HL-60 (cell line): Measurements from ENCODE around the gene POLD3.

Experiments used
- POLR2AphosphoS5 ChIP-seq: IDR thresholded peaks from 2 replicates; pipeline ENCODE4 v1.6.1; 2012; ENCODE audit warnings: low read depth
- SPI1 ChIP-seq: IDR thresholded peaks from 2 replicates; pipeline ENCODE4 v1.6.1; 2012; ENCODE audit warnings: low read depth, mild to moderate bottlenecking, borderline replicate concordance
- TF ChIP-seq, protein P1 (sequence below): IDR thresholded peaks from one replicate; pipeline ENCODE4 v1.5.1; 2011; ENCODE audit warnings: low read length, control low read depth, inconsistent platforms; ENCODE audit not compliant: insufficient read depth
- TF ChIP-seq, protein P2 (sequence below): IDR thresholded peaks from 2 replicates; pipeline ENCODE4 v1.6.1; 2012; ENCODE audit warnings: low read depth; ENCODE audit not compliant: insufficient replicate concordance

- TF ChIP-seq, protein P1, sequence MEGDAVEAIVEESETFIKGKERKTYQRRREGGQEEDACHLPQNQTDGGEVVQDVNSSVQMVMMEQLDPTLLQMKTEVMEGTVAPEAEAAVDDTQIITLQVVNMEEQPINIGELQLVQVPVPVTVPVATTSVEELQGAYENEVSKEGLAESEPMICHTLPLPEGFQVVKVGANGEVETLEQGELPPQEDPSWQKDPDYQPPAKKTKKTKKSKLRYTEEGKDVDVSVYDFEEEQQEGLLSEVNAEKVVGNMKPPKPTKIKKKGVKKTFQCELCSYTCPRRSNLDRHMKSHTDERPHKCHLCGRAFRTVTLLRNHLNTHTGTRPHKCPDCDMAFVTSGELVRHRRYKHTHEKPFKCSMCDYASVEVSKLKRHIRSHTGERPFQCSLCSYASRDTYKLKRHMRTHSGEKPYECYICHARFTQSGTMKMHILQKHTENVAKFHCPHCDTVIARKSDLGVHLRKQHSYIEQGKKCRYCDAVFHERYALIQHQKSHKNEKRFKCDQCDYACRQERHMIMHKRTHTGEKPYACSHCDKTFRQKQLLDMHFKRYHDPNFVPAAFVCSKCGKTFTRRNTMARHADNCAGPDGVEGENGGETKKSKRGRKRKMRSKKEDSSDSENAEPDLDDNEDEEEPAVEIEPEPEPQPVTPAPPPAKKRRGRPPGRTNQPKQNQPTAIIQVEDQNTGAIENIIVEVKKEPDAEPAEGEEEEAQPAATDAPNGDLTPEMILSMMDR: no peak
- TF ChIP-seq SPI1: no peak
- no peak for TF ChIP-seq POLR2AphosphoS5
- TF ChIP-seq, protein P2, sequence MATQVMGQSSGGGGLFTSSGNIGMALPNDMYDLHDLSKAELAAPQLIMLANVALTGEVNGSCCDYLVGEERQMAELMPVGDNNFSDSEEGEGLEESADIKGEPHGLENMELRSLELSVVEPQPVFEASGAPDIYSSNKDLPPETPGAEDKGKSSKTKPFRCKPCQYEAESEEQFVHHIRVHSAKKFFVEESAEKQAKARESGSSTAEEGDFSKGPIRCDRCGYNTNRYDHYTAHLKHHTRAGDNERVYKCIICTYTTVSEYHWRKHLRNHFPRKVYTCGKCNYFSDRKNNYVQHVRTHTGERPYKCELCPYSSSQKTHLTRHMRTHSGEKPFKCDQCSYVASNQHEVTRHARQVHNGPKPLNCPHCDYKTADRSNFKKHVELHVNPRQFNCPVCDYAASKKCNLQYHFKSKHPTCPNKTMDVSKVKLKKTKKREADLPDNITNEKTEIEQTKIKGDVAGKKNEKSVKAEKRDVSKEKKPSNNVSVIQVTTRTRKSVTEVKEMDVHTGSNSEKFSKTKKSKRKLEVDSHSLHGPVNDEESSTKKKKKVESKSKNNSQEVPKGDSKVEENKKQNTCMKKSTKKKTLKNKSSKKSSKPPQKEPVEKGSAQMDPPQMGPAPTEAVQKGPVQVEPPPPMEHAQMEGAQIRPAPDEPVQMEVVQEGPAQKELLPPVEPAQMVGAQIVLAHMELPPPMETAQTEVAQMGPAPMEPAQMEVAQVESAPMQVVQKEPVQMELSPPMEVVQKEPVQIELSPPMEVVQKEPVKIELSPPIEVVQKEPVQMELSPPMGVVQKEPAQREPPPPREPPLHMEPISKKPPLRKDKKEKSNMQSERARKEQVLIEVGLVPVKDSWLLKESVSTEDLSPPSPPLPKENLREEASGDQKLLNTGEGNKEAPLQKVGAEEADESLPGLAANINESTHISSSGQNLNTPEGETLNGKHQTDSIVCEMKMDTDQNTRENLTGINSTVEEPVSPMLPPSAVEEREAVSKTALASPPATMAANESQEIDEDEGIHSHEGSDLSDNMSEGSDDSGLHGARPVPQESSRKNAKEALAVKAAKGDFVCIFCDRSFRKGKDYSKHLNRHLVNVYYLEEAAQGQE: no peak
Observed at GRCh38 chr11:74568028-74568427, 24.4 kb upstream of the POLD3 start.
